Astrocyte of the cerebellum (primary cell): ENCODE measurements around the gene SUN2.
A peak's percentile ranks its signal among the peaks of the same experiment; 100 is the strongest.

Experiments used
- DNase-seq: peaks from one replicate; pipeline ENCODE4 v3.0.0-alpha.2; 2011; ENCODE audit warnings: low read depth
- H3K4me3 ChIP-seq: 2 replicates; pipeline ENCODE4 v1.5.1; 2011; ENCODE audit warnings: mild to moderate bottlenecking, low read depth, low read length, moderate library complexity
- in situ Hi-C: cut with HindIII; loops from 2 replicates; pipeline ENCODE4 v1.10.0; 2017; ENCODE audit warnings: low sequenced_read_pairs
- TF ChIP-seq, protein P1 (sequence below): IDR thresholded peaks from 2 replicates; pipeline ENCODE4 v1.5.1; 2012; ENCODE audit warnings: low read length, low read depth, moderate library complexity, mild to moderate bottlenecking; ENCODE audit errors: missing control alignments

Gene SUN2

GRCh38 chr22:38736257-38736570, 19.6 kb downstream of the SUN2 start:
- no peak for DNase-seq
- H3K4me3 ChIP-seq, result no peak overlapping the region
- in situ Hi-C loops, result no loop called here
- TF ChIP-seq, protein P1, sequence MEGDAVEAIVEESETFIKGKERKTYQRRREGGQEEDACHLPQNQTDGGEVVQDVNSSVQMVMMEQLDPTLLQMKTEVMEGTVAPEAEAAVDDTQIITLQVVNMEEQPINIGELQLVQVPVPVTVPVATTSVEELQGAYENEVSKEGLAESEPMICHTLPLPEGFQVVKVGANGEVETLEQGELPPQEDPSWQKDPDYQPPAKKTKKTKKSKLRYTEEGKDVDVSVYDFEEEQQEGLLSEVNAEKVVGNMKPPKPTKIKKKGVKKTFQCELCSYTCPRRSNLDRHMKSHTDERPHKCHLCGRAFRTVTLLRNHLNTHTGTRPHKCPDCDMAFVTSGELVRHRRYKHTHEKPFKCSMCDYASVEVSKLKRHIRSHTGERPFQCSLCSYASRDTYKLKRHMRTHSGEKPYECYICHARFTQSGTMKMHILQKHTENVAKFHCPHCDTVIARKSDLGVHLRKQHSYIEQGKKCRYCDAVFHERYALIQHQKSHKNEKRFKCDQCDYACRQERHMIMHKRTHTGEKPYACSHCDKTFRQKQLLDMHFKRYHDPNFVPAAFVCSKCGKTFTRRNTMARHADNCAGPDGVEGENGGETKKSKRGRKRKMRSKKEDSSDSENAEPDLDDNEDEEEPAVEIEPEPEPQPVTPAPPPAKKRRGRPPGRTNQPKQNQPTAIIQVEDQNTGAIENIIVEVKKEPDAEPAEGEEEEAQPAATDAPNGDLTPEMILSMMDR, result no peak

GRCh38 chr22:38735465-38736256, 20.1 kb downstream of the SUN2 start:
- in situ Hi-C loops, result no loop called here
- no peak for DNase-seq
- H3K4me3 ChIP-seq, result no peak overlapping the region

GRCh38 chr22:38735126-38735464, 20.7 kb downstream of the SUN2 start:
- TF ChIP-seq, protein P1, result no peak
- in situ Hi-C loops, result no loop called here
- H3K4me3 ChIP-seq, result no peak overlapping the region
- no peak for DNase-seq

More at GRCh38 chr22:38735465-38736256, 20.1 kb downstream of the SUN2 start:
- TF ChIP-seq, protein P1, result no peak

DNA sequence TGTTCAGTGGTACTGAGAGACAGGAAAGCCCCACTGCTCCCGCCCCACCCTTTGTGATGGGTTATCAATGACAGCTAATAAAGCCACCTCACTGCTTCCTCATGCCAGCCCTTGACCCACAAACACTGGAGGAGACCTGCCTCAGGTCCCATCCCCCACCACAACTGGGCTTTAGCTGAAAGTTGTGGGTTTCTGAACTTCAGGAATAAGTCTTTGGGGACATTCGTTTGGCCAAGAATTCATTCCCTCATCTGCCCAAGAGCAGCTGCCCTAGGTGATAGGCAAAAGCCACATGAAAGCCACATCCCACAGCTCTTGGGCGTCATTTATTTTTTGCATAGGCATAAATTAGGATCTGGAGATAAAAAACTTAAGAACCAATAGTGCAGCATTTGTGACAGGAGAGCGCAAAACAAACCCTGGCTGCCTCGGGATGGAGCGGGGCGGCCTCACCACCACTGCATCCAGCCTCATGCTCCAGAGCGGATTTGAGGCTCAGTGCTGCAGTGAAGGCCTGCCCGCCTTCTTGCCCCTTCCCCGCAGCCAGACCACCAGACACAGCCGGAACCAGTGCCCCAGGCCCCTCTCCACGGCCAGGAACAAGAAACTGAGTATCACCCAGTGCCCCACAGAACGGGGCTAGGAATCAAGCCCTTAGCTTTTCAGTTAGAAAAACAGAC, 21.2 kb downstream of the SUN2 start:
- no peak for DNase-seq
- TF ChIP-seq, protein P1, result no peak
- no peak overlapping the region for H3K4me3 ChIP-seq
- in situ Hi-C loops, result no loop called here

- H3K4me3 ChIP-seq, result no peak overlapping the region
- DNase-seq, result no peak
- in situ Hi-C loops, result no loop called here
- TF ChIP-seq, protein P1, result no peak
Observed at GRCh38 chr22:38733724-38734381, 21.9 kb downstream of the SUN2 start.

DNA sequence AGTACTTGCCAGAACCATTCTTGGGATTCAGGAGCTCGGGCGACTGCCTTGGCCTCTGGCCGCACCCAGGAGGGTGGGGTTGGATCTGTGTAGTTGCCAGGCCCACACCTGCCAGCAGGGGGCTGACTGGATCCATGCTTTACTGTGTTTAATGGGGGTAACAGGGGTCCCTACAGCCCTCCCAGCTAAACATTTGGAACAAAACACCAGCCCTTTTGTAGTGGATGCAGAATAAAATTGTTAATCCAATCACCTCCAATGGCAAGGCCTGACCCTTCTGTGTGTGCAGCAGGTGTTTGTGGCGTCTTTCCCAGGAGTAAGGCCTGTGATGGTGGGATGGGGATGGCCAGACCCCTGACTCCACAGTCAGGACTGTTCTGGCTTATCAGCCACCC, 22.5 kb downstream of the SUN2 start:
- in situ Hi-C loops, result no loop called here
- no peak overlapping the region for H3K4me3 ChIP-seq
- TF ChIP-seq, protein P1, result peak; percentile 75
- no peak for DNase-seq
